CD4-positive, alpha-beta T cell treated with Interleukin-21 for 1 hour (primary cell): ENCODE measurements around the gene TPPP.

ENCODE experiments used
- DNase-seq: peaks from one replicate; pipeline ENCODE4 v3.0.0-alpha.2; 2020

TPPP gene

GRCh38 chr5:676699-677076 is 16.5 kb downstream of the TPPP start:
- DNase-seq, result no peak

- DNase-seq, result no peak
Measured at GRCh38 chr5:675871-676698, 17.1 kb downstream of the TPPP start.

GRCh38 chr5:675111-675870 is 17.9 kb downstream of the TPPP start:
- no peak for DNase-seq

- no peak for DNase-seq
Measured at GRCh38 chr5:674630-675011, 18.5 kb downstream of the TPPP start.

GRCh38 chr5:673831-674629 is 19.1 kb downstream of the TPPP start:
- DNase-seq, result no peak

- no peak for DNase-seq
Measured at GRCh38 chr5:673161-673830, 19.9 kb downstream of the TPPP start.

GRCh38 chr5:672329-673160 is 20.6 kb downstream of the TPPP start:
- peak; percentile 89 for DNase-seq

- DNase-seq, result peak; percentile 75
Measured at GRCh38 chr5:671459-672328, 21.5 kb downstream of the TPPP start.

GRCh38 chr5:670396-671270 is 22.5 kb downstream of the TPPP start:
- DNase-seq, result no peak

GRCh38 chr5:669842-670395 is 23.2 kb downstream of the TPPP start:
- DNase-seq, result no peak

GRCh38 chr5:669111-669841 is 23.9 kb downstream of the TPPP start:
- DNase-seq, result peak; percentile 47

- no peak for DNase-seq
Measured at GRCh38 chr5:668283-668995, 24.7 kb downstream of the TPPP start.

GRCh38 chr5:666816-667498 is 26.2 kb downstream of the TPPP start:
- DNase-seq, result no peak

- no peak for DNase-seq
Measured at GRCh38 chr5:665956-666711, 27.0 kb downstream of the TPPP start.

GRCh38 chr5:665541-665955 is 27.6 kb downstream of the TPPP start:
- no peak for DNase-seq

- no peak for DNase-seq
Measured at GRCh38 chr5:664994-665360, 28.2 kb downstream of the TPPP start.
